Activated naive CD4-positive, alpha-beta T cell treated with anti-CD3 and anti-CD28 coated beads, Interleukin-2, amount 50 U/mL, for 24 hours (primary cell): ENCODE measurements around the gene RABL3.
"Not testable (repeated sequence)": the region's sequence is repeated elsewhere in the genome, so short reads cannot be mapped to it uniquely, and the experiment has no call there.

Source experiments
- H3K27ac Mint-ChIP-seq: one replicate; pipeline ENCODE4 v1.8.0; 2021; ENCODE audit warnings: mild to moderate bottlenecking, mixed read lengths
- H3K27me3 Mint-ChIP-seq: one replicate; pipeline ENCODE4 v1.8.0; 2021; ENCODE audit warnings: mixed read lengths
- H3K36me3 Mint-ChIP-seq: one replicate; pipeline ENCODE4 v1.8.0; 2021; ENCODE audit warnings: mixed read lengths
- H3K4me1 Mint-ChIP-seq: one replicate; pipeline ENCODE4 v1.8.0; 2021; ENCODE audit warnings: mixed read lengths
- H3K4me3 Mint-ChIP-seq: one replicate; pipeline ENCODE4 v1.8.0; 2021; ENCODE audit warnings: mild to moderate bottlenecking, mixed read lengths
- H3K9me3 Mint-ChIP-seq: one replicate; pipeline ENCODE4 v1.8.0; 2021; ENCODE audit warnings: mixed read lengths

The RABL3 gene

GRCh38 chr3:120681506-120682038 lies 60.7 kb downstream of the RABL3 start:
- Mint-ChIP-seq H3K36me3 (peaks cover 11% of the 10 kb centered on the region), H3K27ac (no peak overlapping the region), H3K4me3 (no peak overlapping the region), H3K4me1 (no peaks in the 10 kb centered on the region), H3K27me3 (no peaks in the 10 kb centered on the region), H3K9me3 (peaks cover 4% of the 10 kb centered on the region)

- peaks cover 11% of the 10 kb centered on the region for H3K36me3 Mint-ChIP-seq
- peaks cover 4% of the 10 kb centered on the region for H3K9me3 Mint-ChIP-seq
- H3K4me3 Mint-ChIP-seq: no peak overlapping the region
- H3K27ac Mint-ChIP-seq: no peak overlapping the region
- H3K4me1 Mint-ChIP-seq: no peaks in the 10 kb centered on the region
- H3K27me3 Mint-ChIP-seq: no peaks in the 10 kb centered on the region
Observed at GRCh38 chr3:120681018-120681417, 61.3 kb downstream of the RABL3 start.

- Mint-ChIP-seq H3K9me3 (peaks cover 4% of the 10 kb centered on the region), H3K36me3 (peaks cover 8% of the 10 kb centered on the region), H3K4me1 (no peaks in the 10 kb centered on the region), H3K27ac (no peak overlapping the region), H3K4me3 (no peak overlapping the region), H3K27me3 (no peaks in the 10 kb centered on the region)
Observed at GRCh38 chr3:120680193-120680894, 62.0 kb downstream of the RABL3 start.

DNA sequence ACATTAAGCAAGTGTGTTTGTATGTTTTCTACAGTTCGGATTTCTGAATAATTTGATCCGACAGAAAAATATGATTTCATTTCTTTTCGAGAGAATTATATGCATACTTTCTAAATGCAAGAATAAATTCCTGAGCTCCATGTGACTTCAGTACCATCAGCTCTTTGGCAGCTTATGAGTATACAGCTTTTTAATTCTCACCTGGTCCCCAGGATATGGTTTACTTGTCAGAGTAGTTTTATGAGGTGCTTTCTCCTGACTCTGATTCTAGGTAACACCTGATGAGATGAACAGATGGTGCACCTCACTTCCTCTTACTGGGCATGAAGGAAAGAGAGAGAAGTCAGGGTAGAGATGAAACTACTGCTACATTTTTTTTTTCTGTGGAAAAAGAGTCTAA lies 63.3 kb downstream of the RABL3 start:
- no peak overlapping the region for H3K27ac Mint-ChIP-seq
- H3K9me3 Mint-ChIP-seq: peaks cover 4% of the 10 kb centered on the region
- no peaks in the 10 kb centered on the region for H3K27me3 Mint-ChIP-seq
- H3K36me3 Mint-ChIP-seq: peaks cover 3% of the 10 kb centered on the region
- H3K4me3 Mint-ChIP-seq: no peak overlapping the region
- no peaks in the 10 kb centered on the region for H3K4me1 Mint-ChIP-seq

DNA sequence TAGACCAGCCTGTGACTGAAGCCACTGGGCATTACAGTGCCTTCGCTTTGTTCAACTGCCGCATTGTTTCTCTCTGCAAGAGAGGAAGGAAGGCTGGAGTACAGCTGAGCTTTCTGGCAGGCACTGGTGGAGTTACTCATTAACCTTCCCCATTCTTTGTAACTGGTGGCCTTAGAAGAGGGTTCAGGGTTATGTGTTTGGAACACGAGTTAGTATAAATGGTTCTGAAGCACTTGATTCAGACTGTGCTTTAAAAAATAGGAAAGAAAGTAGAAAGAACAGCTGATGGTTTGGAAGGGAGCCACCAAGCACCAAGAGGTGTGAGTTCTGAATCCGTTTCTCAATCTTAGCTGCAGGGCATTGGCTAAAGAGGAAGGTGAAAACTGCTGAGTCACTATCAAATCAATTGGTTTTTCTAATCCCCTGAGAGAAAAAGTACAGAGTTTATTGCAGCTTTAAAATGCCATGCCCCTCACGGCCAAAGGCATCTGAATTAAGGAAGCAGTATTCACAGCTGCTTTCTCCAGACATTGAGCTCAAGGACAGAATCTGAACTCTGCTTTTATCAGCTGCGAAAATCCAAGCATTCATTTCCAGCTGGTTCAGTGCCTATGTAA lies 63.9 kb downstream of the RABL3 start:
- H3K27ac Mint-ChIP-seq: no peak overlapping the region
- no peaks in the 10 kb centered on the region for H3K27me3 Mint-ChIP-seq
- peaks cover 4% of the 10 kb centered on the region for H3K9me3 Mint-ChIP-seq
- H3K4me3 Mint-ChIP-seq: no peak overlapping the region
- H3K4me1 Mint-ChIP-seq: no peaks in the 10 kb centered on the region
- peaks cover 3% of the 10 kb centered on the region for H3K36me3 Mint-ChIP-seq

GRCh38 chr3:120677193-120677592 lies 65.1 kb downstream of the RABL3 start:
- not testable (repeated sequence) for H3K4me3 Mint-ChIP-seq, H3K27ac Mint-ChIP-seq, H3K27me3 Mint-ChIP-seq, H3K4me1 Mint-ChIP-seq, H3K36me3 Mint-ChIP-seq, H3K9me3 Mint-ChIP-seq

- Mint-ChIP-seq H3K27me3 (no peaks in the 10 kb centered on the region), H3K27ac (no peak overlapping the region), H3K9me3 (peaks cover 4% of the 10 kb centered on the region), H3K4me3 (no peak overlapping the region), H3K36me3 (peaks cover 4% of the 10 kb centered on the region), H3K4me1 (no peaks in the 10 kb centered on the region)
Observed at GRCh38 chr3:120673116-120673515, 69.2 kb downstream of the RABL3 start.

GRCh38 chr3:120670576-120670975 lies 71.7 kb downstream of the RABL3 start:
- H3K4me1 Mint-ChIP-seq: no peaks in the 10 kb centered on the region
- no peak overlapping the region for H3K4me3 Mint-ChIP-seq
- no peaks in the 10 kb centered on the region for H3K27me3 Mint-ChIP-seq
- H3K36me3 Mint-ChIP-seq: peaks cover 6% of the 10 kb centered on the region
- no peaks in the 10 kb centered on the region for H3K9me3 Mint-ChIP-seq
- no peak overlapping the region for H3K27ac Mint-ChIP-seq

DNA sequence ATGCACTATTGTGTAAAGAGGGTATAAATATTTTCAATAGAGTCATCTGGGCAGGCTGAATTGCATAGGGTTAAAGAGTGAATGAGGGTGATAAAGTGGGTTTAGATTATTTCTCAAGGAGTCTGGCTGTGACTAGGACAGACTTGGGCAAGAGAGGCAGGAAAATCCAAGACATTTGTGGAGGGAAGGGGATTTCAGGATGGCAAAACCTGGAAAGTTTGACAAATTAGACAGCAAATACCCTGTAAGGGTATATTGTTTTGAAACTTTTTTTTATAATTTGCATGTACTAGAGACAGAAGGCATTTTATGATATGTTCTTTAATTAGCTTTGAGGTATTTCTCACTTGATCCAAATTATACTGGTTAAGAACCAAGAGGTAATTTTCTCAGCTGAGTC lies 77.4 kb downstream of the RABL3 start:
- H3K4me3 Mint-ChIP-seq: no peak overlapping the region
- no peaks in the 10 kb centered on the region for H3K27me3 Mint-ChIP-seq
- no peaks in the 10 kb centered on the region for H3K4me1 Mint-ChIP-seq
- no peaks in the 10 kb centered on the region for H3K9me3 Mint-ChIP-seq
- no peak overlapping the region for H3K27ac Mint-ChIP-seq
- H3K36me3 Mint-ChIP-seq: peaks cover 6% of the 10 kb centered on the region

- Mint-ChIP-seq H3K36me3 (peaks cover 10% of the 10 kb centered on the region), H3K9me3 (peaks cover 11% of the 10 kb centered on the region), H3K4me1 (no peaks in the 10 kb centered on the region), H3K27me3 (no peaks in the 10 kb centered on the region), H3K27ac (no peak overlapping the region), H3K4me3 (no peak overlapping the region)
Observed at GRCh38 chr3:120661945-120662344, 80.4 kb downstream of the RABL3 start.

GRCh38 chr3:120661106-120661905 lies 81.0 kb downstream of the RABL3 start:
- Mint-ChIP-seq H3K36me3 (peaks cover 10% of the 10 kb centered on the region), H3K27ac (no peak overlapping the region), H3K4me1 (no peaks in the 10 kb centered on the region), H3K4me3 (no peak overlapping the region), H3K9me3 (peaks cover 14% of the 10 kb centered on the region), H3K27me3 (no peaks in the 10 kb centered on the region)

GRCh38 chr3:120659834-120660233 lies 82.5 kb downstream of the RABL3 start:
- H3K27ac Mint-ChIP-seq: no peak overlapping the region
- H3K27me3 Mint-ChIP-seq: no peaks in the 10 kb centered on the region
- H3K4me3 Mint-ChIP-seq: no peak overlapping the region
- H3K9me3 Mint-ChIP-seq: peaks cover 14% of the 10 kb centered on the region
- H3K4me1 Mint-ChIP-seq: no peaks in the 10 kb centered on the region
- peaks cover 6% of the 10 kb centered on the region for H3K36me3 Mint-ChIP-seq

- no peaks in the 10 kb centered on the region for H3K27me3 Mint-ChIP-seq
- no peaks in the 10 kb centered on the region for H3K4me1 Mint-ChIP-seq
- H3K36me3 Mint-ChIP-seq: peaks cover 8% of the 10 kb centered on the region
- H3K4me3 Mint-ChIP-seq: no peak overlapping the region
- no peak overlapping the region for H3K27ac Mint-ChIP-seq
- H3K9me3 Mint-ChIP-seq: peaks cover 14% of the 10 kb centered on the region
Observed at GRCh38 chr3:120659285-120659684, 83.0 kb downstream of the RABL3 start.

DNA sequence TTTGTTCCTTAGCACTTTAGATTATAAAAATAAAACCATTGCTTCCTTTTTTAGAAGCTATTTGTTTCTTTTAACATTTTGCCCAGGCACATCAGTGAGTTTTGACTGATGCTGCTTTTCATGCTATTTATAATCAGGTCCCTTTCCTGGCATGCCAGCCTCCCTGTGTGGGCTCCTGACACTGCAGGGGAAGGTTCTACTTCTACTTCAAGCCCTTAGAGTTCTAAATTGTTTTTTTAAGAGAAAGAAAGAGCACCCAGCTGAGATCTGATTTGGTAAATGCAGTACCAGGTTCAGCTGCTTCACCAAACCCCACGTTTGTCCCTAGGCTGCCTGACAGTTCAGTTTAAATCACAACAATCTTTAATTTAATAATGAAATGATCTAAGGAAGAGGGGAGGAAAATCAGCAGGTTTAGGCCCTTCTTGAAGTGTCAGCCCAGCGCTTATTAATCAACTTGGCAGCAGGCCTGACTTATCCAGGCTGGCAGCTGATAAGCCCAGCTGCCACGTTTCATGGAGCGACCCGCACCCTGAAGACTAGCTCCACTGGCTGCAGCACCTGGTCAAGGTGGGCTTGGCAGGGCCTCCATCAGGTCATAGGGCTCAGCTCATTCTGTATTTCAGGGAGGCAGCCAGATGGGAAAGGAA lies 89.3 kb downstream of the RABL3 start:
- Mint-ChIP-seq H3K36me3 (peaks cover 6% of the 10 kb centered on the region), H3K9me3 (peaks cover 12% of the 10 kb centered on the region), H3K27ac (no peak overlapping the region), H3K27me3 (no peaks in the 10 kb centered on the region), H3K4me3 (no peak overlapping the region), H3K4me1 (no peaks in the 10 kb centered on the region)

- H3K4me3 Mint-ChIP-seq: no peak overlapping the region
- no peak overlapping the region for H3K27ac Mint-ChIP-seq
- peaks cover 4% of the 10 kb centered on the region for H3K36me3 Mint-ChIP-seq
- no peaks in the 10 kb centered on the region for H3K4me1 Mint-ChIP-seq
- H3K27me3 Mint-ChIP-seq: no peaks in the 10 kb centered on the region
- H3K9me3 Mint-ChIP-seq: peaks cover 5% of the 10 kb centered on the region
Observed at GRCh38 chr3:120652281-120652680, 90.0 kb downstream of the RABL3 start.
